ENCODE results near the gene ANKLE1.
"Not testable (repeated sequence)": the region's sequence is repeated elsewhere in the genome, so short reads cannot be mapped to it uniquely, and the experiment has no call there.

ANKLE1 gene

GRCh38 chr19:17246681-17247425 is 34.8 kb upstream of the ANKLE1 start:
- DNase-seq (ENCODE audit: low spot score), result no peak

GRCh38 chr19:17248011-17248776 is 33.5 kb upstream of the ANKLE1 start:
- DNase-seq (ENCODE audit: low spot score), result peak; percentile 77

GRCh38 chr19:17249887-17250548 is 31.7 kb upstream of the ANKLE1 start:
- DNase-seq (ENCODE audit: low spot score), result no peak

DNA sequence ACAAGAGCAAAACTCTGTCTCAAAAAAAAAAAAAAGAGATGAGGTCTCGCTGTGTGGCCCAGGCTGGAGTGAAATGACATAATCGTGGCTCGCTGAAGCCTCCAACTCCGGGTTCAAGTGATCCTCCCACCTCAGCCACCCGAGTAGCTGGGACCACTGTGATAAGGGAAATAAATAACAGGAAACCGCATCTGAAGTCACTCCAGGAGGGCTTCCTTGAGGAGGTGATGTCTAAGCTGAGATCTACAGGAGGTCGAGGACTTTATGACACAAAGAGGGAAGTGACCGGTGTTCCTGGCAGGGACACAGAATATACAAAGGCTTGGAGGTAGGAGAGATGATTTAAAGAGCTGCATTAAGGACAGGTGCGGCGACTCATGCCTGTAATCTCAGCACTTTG is 27.1 kb upstream of the ANKLE1 start:
- DNase-seq (ENCODE audit: low spot score), result no peak

DNA sequence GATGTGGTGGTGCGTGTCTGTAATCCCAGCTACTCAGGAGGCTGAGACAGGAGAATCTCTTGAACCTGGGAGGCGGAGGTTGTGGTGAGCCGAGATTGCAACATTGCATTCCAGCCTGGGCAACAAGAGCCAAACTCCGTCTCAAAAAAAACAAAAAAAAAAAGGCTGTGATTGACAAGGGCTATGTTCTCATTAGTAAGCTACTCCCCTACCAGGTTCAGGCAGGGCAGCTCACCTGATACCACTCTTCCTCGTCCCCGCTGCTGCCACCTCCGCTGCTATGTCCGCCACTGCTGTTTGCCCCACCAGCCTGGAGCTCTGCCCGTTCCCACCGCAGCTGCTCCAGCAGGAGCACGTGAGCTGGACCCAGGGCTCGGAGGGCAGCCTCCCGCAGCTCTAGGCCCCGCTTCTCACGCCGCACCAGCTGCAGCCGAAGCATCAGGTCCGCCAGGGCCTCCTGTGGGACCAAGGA is 26.5 kb upstream of the ANKLE1 start:
- no peak for DNase-seq (ENCODE audit: low spot score)

DNA sequence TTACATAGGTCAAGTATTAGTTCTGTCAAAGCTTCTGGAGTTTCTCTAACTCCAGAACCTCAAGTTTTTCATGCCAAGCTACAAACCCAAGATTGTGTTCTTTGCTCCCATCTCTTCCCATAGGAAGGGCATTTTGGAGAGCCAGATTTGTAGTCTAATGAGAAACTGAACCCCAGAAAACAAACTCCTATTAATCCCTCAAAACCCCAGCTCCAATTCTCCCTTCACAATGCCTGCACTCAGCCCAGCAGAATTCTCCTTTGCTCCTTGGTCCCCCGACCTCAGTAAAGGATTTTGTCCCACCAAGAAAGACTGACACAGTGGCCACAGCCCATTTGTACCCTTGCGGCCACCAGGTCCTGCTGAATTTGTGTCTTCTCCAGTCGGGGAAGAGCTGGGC is 25.6 kb upstream of the ANKLE1 start:
- DNase-seq (ENCODE audit: low spot score), result no peak

DNA sequence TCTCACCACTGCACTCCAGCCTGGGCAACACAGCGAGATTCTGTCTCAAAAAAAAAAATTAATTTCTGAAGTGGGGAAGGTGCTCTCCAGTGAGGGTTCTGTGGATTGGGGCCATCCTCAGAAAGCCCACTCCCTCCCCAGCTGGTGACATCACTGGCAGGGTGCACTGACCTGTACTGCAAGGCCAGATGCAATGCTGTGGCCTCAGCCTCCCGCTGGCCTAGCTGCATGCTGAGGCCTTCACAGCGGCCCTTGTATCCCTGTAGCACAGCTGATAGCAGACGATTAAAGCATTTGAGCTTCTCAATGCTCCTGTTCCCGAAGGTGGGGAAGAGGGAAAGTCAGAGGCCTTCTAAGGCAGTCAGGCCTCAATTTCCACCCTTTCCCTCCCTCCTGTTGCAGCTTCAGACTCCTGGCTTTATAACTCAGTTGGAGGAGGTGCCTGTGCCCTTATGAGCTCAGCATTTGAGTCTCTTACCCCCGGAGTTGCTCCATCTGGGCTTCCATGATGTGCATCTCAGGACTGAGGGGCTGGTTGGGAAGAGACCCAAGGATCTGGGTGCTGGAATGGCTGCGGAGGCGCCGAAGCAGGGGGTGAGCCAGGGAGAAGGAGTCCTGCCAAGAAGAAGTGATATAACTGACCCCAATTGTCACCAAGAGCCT is 22.5 kb upstream of the ANKLE1 start:
- no peak for DNase-seq (ENCODE audit: low spot score)

GRCh38 chr19:17259934-17260333 is 21.8 kb upstream of the ANKLE1 start:
- DNase-seq (ENCODE audit: low spot score), result no peak

GRCh38 chr19:17260842-17261325 is 20.8 kb upstream of the ANKLE1 start:
- DNase-seq (ENCODE audit: low spot score), result peak; percentile 89

DNA sequence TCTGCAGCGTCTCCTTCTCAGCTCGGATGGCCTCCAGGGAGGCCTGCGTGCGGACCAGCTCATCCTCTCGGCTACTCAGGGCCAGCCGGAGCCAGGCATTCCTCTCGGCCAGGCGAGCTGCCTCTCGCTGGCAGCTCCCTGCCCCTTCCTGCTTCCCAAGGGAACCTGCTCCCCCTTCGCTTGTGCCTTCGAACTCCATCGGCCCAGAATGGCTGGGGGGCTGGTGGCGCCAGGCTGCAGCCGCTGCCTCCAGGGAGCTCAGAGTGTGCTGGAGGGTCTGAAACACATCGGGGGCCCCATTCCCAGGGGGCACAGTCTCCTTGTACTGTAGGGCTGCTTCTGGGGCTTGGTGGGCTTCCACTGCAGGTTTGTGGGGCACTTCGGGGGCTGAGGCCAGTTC is 19.1 kb upstream of the ANKLE1 start:
- no peak for DNase-seq (ENCODE audit: low spot score)

DNA sequence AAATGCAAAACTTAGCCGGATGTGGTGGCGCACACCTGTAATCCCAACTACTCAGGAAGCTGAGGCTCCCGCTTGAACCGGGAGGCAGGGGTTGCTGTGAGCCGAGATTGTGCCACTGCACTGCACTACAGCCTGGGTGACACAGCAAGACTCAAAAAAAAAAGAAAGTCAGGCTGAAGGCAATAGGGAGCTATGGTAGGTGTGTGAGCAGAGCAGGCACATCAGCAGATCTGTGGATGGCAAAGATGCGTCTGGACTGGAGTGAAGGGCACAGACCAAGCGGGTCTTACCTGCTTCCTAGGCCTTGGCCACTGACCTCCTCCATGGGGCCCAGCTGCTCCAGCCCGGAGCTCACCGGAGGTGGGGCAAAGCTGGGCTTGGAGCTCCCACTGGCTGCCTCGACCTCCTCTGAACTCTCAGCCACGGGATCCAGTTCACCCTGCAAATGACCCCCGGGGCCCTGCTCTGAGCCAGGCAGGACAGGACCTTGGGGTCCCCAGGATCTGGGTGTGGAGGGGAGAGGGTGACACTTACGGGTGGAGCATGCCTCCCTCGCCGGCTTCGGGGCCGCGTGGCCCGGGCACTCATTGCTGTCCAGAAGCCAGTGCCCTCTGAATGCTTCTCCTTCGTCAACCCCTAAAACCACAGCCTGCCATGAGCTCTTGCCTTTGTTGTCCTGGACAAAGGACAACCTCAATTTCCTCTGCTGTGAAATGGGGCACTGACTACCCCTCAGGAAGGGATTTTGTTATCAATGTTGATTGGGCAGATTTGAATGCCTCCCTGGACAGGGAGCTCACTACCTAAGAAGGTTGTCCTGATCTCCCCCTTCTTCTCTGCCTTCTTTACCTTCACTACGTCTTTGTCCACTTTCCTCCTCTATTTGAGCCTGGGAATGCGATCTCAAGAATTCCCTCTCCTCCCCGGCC is 17.7 kb upstream of the ANKLE1 start:
- no peak for DNase-seq (ENCODE audit: low spot score)

- no peak for DNase-seq (ENCODE audit: low spot score)
Measured at GRCh38 chr19:17264641-17264979, 17.1 kb upstream of the ANKLE1 start, which contains the start of gene USHBP1. TSS of gene USHBP1 (minus strand) at chr19:17264745. CDS start at chr19:17264299, 446 bp downstream.

- DNase-seq (ENCODE audit: low spot score), result no peak
Measured at GRCh38 chr19:17266026-17266425, 15.7 kb upstream of the ANKLE1 start.

- no peak for DNase-seq (ENCODE audit: low spot score)
Measured at GRCh38 chr19:17266589-17266974, 15.1 kb upstream of the ANKLE1 start.

GRCh38 chr19:17266975-17267788 is 14.5 kb upstream of the ANKLE1 start, which contains the start of gene BABAM1:
TSS of gene BABAM1 (plus strand) at chr19:17267443. CDS start at chr19:17268807, 1,364 bp downstream.
- DNase-seq (ENCODE audit: low spot score), result peak; percentile 96

GRCh38 chr19:17268754-17269153 is 12.9 kb upstream of the ANKLE1 start:
- no peak for DNase-seq (ENCODE audit: low spot score)

GRCh38 chr19:17274892-17275291 is 6.8 kb upstream of the ANKLE1 start:
- DNase-seq (ENCODE audit: low spot score), result not testable (repeated sequence)

GRCh38 chr19:17275441-17276175 is 6.1 kb upstream of the ANKLE1 start:
- DNase-seq (ENCODE audit: low spot score), result no peak

- DNase-seq (ENCODE audit: low spot score), result no peak
Measured at GRCh38 chr19:17279436-17279835, 2.3 kb upstream of the ANKLE1 start.

Measured in ecto neural progenitor cell (in vitro differentiated cells).